CMK (cell line): ENCODE measurements around the gene TRMT2B.
"Not testable (repeated sequence)": the region's sequence is repeated elsewhere in the genome, so short reads cannot be mapped to it uniquely, and the experiment has no call there.

Experiments
- DNase-seq: peaks from one replicate; pipeline ENCODE4 v3.0.0-alpha.2; 2010; ENCODE audit warnings: low read depth

The TRMT2B gene

DNA sequence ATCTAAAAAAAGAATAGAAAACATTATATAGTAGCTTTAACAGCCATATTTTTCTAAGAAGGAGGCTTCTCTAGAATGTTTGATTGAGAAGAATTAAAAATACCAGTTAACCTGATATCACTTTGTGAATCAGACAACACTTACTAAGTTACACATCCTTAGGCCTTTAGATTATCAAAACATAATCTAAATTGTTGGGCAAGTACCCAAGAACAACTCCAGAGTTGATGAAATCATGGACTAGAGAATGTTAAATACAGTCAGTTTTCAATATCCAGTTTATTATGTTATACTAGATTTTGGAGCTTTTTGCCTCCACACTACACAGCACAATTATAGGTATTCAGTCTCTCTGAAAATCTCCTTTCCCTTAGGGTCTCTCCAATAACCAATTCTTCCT is 42.8 kb downstream of the TRMT2B start:
- no peak for DNase-seq

GRCh38 chrX:100999451-100999850 is 52.5 kb downstream of the TRMT2B start:
- DNase-seq = no peak

DNA sequence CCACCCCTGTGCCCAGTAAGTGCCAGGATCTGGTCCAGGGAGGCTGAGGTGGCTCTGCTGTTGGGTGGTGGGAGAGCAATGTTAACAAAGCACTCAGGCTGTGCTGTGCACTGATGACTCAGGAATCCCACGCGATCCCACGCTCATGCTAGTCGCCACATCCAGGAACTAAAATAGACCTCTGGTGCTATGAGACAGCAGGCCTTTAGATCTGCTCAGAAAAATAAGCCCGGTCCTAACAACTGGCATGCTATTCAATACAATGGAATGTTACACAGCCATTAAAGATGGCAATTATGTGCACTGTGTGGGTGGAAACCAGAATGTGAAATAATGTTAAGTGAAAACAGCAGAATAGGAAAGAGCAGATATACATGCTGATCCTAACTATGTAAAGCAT is 56.4 kb downstream of the TRMT2B start:
- no peak for DNase-seq

- no peak for DNase-seq
These were observed 57.3 kb downstream of the TRMT2B start for GRCh38 chrX:100994352-100995281.

GRCh38 chrX:100990139-100990538 is 61.8 kb downstream of the TRMT2B start:
- DNase-seq = no peak

DNA sequence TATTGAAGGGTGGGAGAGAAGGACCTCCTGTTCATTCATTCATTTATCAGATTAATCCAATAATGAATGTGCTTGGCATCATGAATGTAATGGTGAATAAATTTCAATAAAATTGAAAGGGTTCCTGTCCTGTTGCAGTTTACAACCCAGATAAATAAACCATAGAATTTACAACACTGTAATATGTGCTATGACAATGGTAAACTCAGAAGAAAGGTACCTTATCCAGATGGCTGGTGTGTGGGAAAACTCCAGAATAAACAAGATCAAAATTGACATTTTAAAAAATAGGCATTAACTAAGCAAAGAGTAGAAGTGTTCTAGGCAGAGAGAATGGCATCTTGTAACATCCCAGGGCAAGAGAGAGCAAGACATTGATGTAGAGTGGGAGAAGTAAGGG is 67.1 kb downstream of the TRMT2B start:
- no peak for DNase-seq

- DNase-seq = not testable (repeated sequence)
These were observed 70.4 kb downstream of the TRMT2B start for GRCh38 chrX:100981498-100981845.

GRCh38 chrX:100980608-100981497 is 71.1 kb downstream of the TRMT2B start:
- no peak for DNase-seq

GRCh38 chrX:100979881-100980607 is 71.9 kb downstream of the TRMT2B start:
- DNase-seq = no peak

DNA sequence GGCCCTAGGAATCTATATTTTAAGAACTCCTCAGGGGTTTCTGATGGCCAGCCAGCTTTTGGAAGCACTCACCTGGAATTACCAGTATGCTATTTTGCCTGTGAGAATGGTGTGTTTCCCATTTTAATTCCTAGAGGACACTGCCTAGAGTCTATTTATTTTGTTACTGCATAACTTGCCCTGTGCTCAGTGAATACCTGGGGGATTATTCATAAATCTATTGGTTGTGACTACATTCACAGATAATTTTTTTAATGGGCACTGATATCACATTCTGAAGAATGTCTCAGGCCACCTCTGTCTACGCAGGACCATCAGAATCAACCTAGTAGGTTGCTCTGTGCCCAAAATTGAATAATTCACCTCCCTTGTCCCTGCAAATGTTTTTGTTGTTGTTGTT is 75.7 kb downstream of the TRMT2B start:
- no peak for DNase-seq

- no peak for DNase-seq
These were observed 76.7 kb downstream of the TRMT2B start for GRCh38 chrX:100975212-100975611.

- DNase-seq = no peak
These were observed 78.5 kb downstream of the TRMT2B start for GRCh38 chrX:100973411-100973810.

- DNase-seq = no peak
These were observed 82.0 kb downstream of the TRMT2B start for GRCh38 chrX:100969936-100970335.

DNA sequence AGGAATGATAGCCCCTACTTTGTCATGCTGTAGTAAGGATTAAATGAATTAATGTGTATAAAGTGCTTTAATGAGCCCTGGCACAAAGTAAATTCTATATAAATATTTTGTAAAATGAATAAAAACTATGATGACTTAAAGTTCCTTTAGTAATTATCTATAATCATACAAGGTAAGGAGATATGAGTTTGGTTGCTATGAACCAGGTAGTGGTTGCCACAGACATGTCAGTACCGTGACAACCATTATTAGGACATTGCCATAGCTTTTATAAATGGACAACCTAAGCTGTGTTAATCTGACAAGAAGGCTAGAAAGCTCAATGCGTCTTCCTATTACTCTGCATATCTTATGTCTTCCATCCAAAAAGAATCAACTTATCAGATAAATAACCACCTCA is 82.5 kb downstream of the TRMT2B start, which contains the start of gene ARL13A:
ARL13A (plus strand) TSS at position 301 of the 400 bp plus-strand sequence. CDS start 3,982 bp downstream, outside the sequence.
- no peak for DNase-seq

DNA sequence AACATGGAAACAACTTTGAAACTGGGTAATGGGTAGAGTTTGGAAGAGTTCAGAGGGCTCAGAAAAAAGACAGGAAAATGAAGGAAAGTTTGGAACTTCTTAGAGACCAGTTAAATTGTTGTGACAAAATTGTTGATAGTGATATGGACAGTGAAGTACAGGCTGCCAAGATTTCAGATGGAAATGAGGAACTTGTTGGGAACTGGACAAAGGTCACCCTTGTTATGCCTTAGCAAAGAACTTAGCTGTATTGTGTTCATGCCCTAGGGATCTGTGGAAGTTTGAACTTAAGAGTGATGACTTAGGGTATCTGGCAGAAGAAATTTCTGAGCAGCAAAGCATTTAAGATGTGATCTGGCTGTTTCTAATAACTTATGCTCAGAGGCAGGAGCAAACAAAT is 87.5 kb downstream of the TRMT2B start:
- no peak for DNase-seq

- no peak for DNase-seq
These were observed 89.1 kb downstream of the TRMT2B start for GRCh38 chrX:100962811-100963210.
